HG03442 (cell line): ENCODE measurements around the gene CPO.

Experiments used
- ATAC-seq: cut with Tn5 transposase; IDR thresholded peaks from one replicate; pipeline ENCODE4 v1.9.1; 2021; ENCODE audit warnings: mild to moderate bottlenecking, moderate library complexity; ENCODE audit not compliant: unreplicated experiment

CPO gene

DNA sequence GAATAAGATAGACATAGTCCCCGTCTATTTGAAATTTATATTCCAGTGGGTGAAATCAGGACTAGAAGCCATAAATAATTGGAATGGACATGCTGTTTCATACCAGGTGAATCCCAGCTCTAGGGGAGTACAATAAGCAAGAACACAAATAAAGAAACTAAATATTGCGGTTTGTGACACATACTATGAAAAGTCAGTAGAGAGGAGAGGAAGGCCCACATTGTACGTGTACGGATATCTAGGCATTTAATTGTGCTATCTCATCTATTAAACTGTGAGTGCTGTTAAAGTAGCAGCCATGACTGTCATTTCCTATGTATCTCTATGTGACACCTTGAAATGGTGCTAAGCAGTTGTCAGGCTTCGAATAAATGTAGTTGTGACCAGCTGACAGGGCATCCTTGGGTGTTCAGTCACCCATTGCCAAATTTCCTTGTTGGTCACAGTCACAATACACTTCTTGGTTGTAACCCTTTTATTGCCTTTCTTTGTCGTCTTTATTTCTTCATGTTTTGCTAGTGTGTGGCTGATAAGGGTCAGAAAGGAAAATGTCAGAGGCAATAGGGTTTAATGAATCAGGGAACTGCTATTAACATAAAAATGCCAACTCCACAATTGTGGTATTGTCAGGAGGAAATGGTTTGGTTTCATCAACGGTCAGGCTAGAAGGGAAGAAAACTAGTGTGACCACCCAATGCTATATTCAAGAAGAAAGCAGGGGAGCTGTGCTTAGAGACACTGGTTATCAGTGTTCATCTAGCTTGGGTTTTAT lies 31.5 kb downstream of the CPO start:
- no peak for ATAC-seq

DNA sequence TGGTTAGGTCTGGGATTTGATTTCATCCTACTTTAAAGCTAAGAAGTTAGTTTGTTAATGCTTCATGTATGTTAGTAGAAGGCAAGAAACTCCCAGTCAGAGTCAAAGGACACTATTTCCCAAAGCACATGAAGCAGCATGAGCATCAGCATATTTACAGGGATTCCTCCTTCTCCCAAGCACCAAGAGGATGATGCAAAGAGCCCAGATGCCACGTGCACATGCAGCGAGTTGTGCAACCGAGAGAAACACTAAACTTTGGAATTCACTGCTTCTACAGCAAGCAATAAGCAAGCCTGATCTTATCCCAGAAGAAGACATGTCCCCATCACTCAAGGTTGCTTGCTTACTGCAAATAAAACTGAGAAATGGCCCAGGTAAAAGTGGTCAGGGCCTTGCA lies 32.5 kb downstream of the CPO start:
- no peak for ATAC-seq

DNA sequence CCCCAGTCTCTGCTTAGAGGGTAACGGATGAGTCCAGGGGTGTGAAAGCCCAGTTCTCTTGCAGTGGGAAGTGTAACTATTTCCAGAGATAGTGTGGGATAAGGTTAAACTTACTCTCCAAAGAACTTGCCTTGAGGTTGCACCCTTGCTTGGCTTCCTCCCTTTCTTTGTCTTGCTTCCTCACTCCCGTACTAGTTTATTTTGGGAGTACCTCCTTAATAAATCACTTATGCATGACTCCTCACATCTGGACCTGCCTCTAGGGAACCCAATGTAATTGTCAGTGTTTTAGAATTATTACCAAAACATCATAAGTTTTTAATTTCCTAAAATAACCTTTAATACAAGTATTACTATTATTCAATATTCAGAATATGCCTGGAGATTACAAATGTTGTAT lies 35.2 kb downstream of the CPO start:
- no peak for ATAC-seq

DNA sequence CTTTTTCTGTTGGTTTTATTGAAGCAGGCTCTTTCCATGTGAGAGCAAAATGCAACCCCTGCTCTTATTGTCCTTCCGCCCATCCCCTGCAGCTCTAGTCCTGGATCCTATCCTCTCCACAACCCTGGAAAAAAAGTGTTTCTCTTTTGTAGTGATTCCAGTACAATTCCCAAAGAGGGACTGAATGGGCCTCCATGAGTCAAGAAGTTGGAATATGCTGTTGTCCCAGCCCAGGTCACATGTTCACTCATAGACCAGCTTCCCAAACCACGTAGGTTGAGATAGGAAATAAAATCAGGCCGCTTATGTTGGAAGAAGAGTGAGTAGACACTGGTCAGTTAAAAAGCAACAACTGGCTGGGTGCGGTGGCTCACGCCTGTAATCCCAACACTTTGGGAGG lies 39.4 kb downstream of the CPO start:
- no peak for ATAC-seq

DNA sequence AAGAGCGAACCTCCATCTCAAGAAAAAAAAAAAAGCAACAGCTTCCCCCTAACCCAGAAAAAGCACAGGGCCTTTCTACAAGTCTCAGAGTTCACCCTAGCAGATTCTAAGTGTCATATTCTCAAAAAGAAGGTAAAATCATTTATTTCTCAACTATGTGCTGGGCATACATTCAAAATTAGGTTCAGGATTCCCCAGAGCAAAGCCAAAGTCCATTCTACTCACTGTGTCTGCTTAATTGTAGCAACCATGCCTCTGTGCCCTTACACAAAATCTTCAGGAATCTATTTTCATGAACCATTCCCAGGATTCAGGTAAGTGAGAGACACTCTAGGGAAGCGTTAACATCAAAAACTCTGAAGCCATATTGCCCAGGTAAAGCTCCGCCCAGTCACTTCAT lies 40.0 kb downstream of the CPO start:
- ATAC-seq: no peak

DNA sequence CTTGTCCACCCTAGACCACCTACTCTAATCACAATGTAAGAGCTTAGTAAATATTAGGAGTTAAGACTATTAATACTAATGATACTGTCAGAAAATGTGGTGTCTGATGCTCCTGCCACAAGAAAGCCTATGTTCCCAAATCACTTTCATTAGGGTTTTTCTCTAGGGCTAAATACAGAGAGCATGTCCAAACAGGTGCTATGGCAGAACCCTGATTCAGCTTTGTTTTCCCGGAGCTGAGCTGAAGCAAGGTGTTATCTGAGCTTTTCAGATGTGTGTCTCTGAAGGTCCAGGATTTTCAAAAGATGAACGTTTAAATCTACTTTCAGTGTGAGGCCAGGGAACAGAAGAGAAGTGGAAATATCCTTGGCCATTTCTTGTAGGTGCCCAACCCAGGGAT lies 40.6 kb downstream of the CPO start:
- no peak for ATAC-seq

DNA sequence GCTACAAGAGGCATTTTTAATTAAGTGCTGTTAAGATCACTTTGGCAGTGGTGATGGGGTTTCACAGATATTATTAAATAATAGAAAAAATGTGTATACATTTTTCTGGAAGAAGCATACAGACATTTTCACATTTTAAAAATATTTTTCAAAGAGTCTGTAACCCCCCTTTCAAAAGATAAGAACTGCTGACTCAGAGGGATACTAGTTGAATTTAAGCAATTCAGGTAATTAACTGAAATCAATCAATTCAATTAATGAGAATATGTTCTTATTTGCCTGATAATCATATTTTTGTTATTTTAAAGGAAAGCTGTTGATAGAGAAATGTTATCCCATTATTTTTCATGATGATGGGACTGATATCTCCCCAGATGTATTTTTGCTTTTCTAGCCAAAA lies 41.1 kb downstream of the CPO start:
- ATAC-seq: no peak

DNA sequence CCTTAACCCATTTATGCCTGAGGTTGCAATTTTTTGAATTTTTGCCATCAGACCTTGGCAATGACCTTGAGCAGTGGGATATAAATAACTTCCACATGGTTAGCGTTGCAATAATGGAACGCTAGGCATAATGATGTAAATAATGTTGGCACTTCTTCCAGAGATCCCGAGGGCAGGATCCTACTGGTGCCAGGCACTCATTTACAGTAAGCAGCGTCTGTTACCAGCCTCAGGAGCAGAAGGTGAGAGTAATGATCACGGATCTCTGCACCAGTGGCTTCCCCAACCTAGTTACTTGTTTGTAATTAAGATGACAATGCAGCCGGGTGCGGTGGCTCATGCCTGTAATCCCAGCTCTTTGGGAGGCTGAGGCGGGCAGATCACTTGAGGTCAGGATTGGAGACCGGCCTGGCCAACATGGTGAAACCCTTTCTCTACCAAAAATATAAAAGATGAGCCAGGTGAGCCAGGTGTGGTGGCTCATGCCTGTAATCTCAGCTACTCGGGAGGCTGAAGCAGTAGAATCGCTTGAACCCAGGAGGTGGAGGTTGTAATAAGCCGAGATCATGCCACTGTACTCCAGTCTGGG lies 41.9 kb downstream of the CPO start:
- no peak for ATAC-seq

DNA sequence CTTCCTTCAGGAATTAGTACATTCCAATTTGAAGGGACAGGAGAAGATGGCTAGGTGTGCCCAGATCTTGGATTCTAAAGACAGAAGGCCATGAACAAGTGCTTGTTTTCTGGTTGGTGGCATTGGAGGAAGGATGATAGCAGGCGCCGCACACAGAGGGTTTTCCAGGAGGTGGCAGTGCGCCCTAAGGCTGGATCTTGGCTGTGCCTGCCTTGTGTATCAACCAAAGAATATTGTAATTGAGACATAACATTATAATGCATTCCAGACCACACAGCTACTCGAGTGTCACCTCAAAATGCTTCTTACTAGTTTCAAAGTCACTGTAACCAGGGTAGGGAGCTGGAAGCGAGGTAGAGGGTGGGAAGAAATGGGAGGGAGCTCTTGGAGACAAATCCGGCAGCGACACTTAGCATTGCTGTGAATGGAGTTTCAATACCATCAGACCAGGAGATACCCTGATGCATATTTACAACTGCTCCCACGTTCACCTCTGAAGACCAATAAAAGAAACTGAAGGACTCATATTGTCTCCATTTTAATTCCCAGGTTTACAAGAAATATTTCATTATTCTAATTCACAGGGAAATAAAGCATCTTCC lies 42.5 kb downstream of the CPO start:
- no peak for ATAC-seq

DNA sequence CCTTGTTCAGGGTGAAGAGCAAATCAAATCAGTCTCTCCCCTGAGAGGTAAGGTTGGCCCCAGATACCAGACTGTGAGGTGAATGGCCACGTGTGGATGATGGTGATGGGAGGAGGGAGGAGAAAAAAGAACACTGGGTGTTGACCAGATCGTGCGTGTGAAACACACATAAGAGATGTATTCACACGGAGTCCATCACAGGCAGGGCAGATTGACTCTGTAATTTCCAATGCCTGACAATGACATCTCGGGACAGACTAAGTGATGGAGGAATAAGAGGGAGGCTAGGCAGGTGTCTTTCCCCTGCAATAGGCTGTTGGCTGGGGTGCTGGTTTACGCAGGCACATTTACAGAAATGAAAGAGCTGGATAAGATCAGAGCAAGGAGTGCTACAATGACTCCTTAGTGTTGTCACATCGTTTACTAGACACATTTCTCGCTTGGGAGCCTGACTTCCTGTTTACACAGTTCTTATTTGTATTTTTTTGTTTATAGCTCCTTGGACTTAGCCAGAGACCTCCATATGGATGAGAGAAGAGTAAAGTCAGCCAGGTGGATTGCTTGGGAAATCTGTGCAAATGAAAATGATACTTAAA lies 43.1 kb downstream of the CPO start:
- no peak for ATAC-seq

DNA sequence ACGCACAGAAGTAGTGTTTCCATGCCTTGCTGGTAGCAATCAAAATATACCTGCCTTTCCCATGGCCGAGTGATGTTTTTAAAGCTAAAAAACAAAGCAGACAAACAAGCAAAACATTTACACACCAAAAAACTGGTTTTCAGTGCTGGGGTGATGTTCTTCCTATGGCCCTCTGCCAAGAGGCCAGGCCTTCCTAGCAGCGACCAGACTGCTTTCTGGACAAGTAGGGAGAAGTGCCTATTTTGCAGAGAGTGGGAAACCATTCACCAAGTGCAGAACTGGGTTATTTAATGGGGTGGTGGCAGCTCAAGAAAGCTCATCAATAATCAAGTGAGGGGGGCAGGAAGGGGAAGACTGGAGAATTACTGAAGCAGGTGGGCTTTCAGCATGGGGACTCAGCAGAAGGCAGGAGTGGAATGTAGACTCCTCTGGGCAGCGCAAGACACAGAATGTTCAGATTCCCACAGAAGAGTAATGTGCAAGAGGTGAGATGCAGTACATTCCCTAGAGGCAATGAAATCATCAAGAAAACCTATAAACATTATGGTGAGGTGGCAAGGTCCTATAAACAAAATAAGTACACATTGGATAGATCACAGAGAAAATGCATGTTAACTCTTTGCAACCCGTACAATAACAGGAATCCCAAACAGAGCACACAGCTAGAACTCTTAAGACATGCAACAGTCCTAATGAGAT lies 44.0 kb downstream of the CPO start:
- no peak for ATAC-seq

DNA sequence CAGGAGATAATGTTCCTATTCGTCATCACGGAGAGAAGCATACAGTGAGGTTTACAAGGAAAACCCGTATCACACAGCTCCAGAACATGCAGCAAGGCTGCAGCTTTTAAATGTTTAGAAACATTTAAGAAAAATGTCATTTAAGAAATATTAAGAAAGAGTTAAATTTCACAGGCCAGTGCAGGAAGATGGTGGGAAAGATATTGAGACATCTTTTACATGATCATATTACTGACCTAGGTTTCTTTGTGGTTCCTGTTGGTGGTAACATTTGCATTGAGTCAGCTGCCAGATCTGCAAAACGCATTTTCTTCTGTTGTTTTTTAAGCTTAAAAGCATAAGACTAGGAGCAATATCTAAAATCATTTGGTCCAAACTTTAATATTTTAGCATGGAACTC lies 44.9 kb downstream of the CPO start:
- ATAC-seq: no peak

DNA sequence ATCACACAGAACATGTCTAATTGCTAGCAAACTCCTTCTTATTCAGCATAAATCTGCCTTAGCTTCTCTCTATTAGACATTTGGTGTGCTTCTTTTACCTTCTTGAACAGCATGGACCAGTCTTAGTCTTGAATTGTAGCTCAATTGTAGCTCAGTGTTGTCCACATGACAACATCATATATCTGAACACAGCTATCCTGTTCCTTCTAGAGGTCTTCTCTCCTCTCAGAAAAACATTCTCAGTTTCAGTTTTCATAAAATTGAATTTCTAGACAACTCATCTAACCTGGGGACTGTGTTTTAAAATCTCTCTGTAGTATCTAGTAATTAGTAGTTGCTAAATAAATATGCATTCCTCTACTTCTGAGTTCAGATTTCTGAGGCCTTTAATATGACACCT lies 47.6 kb downstream of the CPO start:
- ATAC-seq: no peak

DNA sequence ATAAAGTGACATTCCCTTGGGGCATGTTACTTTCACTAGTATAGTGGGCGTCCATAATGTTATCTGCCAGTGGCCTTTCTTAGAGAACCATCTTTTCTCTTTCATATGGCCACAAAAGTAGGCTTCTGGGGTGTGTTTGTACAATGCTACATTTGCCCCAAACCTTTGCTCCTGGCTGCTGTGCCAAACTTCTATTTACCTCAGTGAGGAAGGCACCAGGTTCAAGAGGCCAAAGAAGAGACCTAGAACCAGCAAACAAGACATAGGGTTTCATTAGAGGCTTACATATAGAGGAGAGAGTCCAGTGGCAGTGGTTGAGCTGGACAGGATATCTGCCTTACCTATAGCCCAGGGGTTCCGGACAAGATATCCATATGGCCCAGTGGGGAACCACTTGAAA lies 48.5 kb downstream of the CPO start:
- ATAC-seq: no peak

DNA sequence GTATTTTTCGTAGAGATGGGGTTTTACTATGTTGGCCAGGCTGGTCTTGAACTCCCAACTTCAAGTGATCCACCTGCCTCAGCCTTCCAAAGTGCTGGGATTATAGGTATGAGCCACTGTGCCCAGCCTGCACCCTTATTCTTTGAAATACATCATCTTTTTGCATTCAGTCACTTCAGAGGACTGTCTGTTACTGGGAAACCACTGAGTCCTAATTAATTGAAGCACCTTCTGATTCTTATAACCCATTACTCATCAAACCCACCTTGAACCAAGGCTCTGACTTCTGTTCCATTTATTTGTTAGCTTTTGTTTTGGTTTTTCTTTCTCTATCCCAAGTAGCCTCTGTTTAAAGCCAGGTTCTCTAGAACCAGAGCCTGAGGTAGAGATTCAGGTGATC lies 49.6 kb downstream of the CPO start:
- ATAC-seq: no peak

DNA sequence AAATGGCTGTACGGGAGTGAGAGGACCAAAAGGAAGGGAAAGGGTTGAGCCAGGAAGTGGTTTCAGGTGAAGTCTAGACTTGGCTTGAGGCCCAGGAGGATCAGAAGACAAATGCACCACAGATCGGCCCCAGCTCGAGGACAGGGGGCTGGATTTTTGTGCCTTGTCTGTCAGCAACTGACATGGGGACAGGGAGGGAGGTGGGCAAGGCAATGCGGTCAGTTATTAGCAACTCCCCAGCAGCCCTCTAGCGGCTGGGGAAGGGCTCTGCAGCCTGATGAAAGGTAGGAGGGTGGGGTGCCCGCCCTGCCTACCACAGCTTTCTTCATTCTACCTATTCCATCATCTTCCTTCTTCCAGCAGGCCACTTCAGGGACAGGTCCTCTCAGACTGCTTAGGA lies 50.0 kb downstream of the CPO start:
- peak; percentile 76 for ATAC-seq

DNA sequence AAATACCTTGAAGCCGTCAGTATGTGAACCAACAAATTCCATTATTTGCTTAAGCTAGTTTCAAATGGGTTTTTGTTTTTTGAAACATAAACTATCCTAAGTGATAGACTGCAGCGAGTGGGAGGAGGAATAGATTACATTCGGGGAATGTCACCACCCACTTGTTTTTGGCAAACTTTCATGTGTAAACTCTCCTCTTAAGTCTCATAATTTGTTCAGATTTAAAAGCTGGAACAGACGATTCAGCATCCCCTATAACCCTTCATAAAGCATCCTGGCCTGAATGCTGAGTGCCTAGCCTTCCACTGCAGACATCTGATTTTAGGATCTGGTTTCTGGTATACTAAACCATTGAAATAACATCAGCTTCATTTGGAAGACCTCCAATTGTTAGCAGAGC lies 51.0 kb downstream of the CPO start:
- no peak for ATAC-seq

DNA sequence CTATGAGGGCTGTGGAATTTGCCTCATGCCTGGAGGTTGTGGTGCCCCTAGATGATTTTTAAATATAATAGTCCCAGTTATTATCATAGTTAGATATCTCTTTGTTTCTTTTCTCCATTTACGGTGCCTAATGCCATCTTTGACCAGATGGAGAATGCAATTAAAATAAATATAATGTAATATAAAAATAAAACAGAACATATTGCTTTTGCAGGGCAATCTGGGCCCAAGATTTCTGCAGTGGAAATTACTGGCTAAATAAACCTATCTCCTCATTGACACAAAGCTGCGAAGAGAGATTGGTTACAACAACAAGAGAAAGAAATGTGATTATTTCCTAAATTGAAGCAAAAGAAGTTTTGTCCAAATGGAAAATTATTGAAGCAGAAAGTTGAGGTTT lies 51.8 kb downstream of the CPO start:
- no peak for ATAC-seq

DNA sequence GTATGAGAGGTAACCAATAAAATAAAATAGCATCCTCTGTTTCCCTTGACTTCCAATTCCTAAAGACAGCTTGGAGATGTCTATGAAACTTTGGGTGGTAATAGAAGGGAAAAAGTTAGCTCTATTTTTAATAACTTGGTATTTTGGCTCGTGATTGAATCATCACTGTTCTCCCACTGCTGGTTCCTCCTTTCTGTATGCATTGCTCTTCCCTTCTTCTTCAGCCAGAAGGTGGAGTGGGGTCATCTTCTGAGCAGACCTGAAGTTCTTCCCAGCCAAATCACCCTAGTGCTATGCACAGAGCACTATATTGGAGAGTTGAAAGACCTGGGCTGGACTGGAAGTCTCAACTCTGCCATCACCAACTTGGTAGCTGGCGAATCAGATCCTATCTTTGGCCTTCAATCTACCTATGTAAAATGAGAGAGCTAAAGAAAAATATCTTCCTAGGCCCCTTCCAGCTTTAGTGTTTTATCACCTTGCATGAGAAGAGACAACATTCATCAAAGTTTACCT lies 54.1 kb downstream of the CPO start:
- no peak for ATAC-seq

DNA sequence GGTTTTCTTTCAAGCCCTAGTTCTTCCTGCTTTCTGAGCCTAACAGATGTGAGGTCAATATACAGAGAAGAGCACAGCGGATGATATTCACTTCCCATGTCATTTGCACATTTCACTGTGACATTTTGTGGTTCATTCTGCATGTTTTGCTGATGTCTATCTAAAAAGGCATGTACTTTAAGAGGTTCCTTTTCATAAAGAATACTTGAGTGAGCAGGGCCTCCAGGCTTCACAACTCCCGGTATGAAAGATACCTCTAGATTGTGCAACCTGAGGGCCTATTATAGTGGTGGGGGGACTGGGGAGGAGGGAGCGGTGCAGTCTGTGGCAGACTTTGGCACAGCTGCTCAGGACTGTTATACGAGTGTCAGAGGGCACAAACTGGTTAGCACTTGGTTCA lies 54.6 kb downstream of the CPO start:
- ATAC-seq: no peak

DNA sequence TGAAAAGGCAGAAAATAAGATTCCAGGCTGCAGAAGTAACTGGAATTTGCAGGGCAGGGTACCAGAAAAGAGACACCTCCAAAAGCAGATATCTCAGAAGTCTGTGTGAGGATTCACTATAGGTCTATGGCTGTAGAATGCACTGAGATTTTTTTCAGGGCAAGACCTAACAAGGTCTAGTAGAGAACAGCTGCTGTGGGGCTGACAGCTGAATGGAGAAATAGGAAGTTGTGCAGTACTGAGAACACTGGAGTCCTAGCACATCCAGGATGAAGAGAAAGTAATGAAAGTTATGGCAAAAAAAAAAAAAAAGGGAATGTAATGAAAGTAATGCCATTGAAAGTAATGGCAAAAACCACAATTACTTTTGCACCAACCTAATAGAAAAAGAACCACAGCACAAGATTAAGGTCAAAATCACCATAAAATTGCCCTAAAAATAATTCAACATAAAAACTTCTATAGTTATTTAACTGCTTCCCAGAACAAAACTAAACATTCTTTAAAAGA lies 57.3 kb downstream of the CPO start:
- no peak for ATAC-seq
